Epithelial cell of prostate (primary cell): ENCODE measurements around the gene RNF138.
A peak's percentile ranks its signal among the peaks of the same experiment; 100 is the strongest.
"Not testable (repeated sequence)": the region's sequence is repeated elsewhere in the genome, so short reads cannot be mapped to it uniquely, and the experiment has no call there.

ENCODE experiments used
- DNase-seq: peaks from one replicate; pipeline ENCODE4 v3.0.0-alpha.2; 2011; ENCODE audit warnings: low read depth, low spot score
- H3K27ac ChIP-seq: fragments of 450-650 bp; 2 replicates; pipeline ENCODE4 v1.5.1; 2017; ENCODE audit warnings: mild to moderate bottlenecking

RNF138 gene

DNA sequence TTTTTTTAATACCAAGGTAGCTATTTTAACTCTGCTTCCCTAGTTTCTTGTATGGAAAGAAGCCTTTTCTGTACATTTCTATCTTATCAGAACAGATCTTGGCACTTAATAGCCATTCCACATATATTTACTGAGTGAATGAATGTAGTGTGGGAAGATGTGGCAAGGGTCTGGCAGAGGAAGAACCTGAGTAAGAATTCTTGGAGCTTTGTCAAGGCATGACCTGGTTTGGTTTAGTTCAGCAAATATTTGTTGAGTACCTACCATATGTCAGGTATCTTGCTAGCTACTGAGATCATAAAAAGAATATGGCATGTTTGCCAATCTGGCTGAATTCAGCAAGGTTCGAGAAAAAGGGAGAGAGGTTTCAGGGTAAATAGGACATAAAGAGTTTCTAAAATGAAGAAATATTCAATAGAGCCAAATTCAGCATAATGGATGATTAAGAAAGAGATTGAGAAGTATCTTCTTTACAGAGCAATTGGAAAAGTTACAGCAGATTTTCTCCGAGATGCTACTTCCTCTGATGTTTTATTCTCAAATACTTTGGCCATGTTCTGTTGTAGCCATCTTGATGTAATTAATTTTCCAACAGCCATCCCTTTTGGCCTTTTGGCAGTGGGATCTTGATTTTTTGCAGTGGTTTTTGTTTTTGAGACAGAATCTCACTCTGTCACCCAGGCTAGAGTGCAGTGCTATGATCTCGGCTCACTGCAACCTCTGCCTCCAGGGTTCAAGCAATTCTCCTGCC is 76.5 kb downstream of the RNF138 start:
- H3K27ac ChIP-seq: no peak overlapping the region
- DNase-seq: peak; percentile 65

DNA sequence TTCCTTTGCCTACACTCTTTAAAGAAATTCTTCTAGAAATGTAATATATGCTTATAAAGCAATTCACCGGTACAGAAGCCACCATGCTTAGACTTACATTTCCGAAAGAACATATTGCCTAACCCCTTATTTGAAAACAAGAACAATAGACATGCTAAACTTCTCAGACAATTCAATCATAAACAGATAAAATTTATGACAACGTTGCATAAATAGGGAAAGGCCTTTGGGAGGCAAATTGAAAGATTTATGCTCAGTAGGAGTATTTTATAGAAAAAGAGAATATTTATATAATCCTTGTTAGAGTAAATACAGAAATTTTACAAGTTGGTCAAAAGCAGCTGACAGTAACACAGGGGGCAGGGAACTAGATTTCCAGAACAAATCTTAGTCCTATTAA is 82.0 kb downstream of the RNF138 start:
- H3K27ac ChIP-seq: no peak overlapping the region
- DNase-seq: no peak

DNA sequence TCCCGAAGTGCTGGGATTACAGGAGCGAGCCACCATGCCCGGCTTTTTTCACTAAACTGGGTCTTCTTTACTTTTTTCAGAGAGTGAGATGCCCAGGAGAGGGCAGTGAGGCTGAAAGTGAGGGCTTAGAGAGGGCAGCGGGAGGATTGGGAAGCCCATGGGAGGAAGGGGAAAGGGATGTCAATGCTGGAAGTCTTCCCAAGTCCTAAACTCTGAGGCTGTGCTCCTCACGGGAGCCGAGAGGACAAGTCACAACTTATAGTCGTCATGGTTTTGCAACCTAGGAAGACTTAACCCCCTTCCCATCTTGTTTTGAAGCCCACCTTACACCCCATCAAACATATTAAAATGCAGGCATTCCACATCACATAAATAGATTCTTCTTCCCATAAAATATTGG is 83.0 kb downstream of the RNF138 start:
- H3K27ac ChIP-seq: no peak overlapping the region
- DNase-seq: no peak

DNA sequence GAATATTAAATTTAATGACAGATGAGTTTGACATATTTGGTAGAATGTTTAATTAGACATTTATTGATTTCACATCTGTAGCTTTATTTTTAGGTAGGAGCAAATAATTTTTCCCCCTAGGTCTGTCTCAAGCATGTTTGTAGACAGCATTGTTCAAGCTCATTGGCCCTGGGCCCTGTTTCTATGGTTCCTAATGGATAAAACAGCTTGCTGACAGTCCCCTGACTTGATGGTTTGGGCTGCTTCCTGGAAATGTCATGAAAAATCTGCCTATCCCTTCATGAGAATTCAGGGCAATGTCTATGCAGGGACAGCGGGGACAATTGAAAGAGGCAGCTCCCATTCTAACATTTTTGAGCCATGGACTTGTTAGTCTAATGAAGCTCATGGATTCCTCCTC is 83.6 kb downstream of the RNF138 start:
- no peak for DNase-seq
- no peak overlapping the region for H3K27ac ChIP-seq

DNA sequence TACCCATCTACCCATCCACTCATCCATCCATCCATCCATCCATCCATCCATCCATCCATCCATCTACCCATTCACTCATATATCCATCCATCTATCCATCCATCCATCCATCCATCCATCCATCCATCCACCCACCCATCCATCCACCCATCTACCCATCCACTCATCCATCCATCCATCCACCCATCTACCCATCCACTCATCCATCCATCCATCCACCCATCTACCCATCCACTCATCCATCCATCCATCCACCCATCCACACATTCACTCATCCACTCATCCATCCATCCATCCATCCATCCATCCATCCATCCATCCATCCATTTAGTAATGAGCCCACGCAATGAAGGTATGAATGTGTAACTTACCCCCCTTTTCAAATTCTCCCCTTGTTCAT is 85.1 kb downstream of the RNF138 start:
- not testable (repeated sequence) for H3K27ac ChIP-seq, DNase-seq

DNA sequence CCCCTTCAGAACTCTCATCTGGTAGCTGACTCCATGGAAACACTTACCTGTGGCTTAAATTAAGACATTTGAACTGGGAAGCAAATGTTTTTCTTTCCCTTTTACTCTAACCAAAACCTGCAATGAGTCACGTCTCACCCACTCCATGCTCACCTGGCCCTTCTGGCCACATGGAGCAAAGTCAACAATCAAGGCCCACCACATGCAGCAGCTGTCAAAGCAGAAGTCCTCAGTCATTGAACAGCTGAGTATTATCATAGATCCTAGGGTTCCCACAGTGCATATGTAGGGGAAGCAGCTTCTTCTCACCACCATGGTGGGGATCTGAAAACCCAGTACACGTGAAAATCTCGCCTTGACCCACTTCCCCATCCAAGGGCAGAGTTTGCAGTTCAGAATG is 85.9 kb downstream of the RNF138 start:
- no peak overlapping the region for H3K27ac ChIP-seq
- no peak for DNase-seq
